CD14-positive monocyte (primary cell): ENCODE data around the gene BRK1. TPM values are rescaled to one million over a fixed set of nuclear protein-coding genes. Genes with fewer than 3 reads are reported as not detected.

Experiments used
- DNase-seq, 3 donors: peaks; one replicate each; pipeline ENCODE4 v3.0.0-alpha.2; 2011 to 2022
- H2AFZ ChIP-seq: 2 replicates; pipeline ENCODE4 v1.6.0; 2012; ENCODE audit warnings: mild to moderate bottlenecking, low read depth, low read length, inconsistent platforms; ENCODE audit not compliant: insufficient read depth, poor library complexity, severe bottlenecking
- H3K27ac ChIP-seq, 2 donors: 1 replicate in 1 of 2; 2 replicates in 1 of 2; pipeline ENCODE4 v1.5.1; 2012 to 2013; ENCODE audit warnings: low read length in 2 of 2, control low read depth in 1 of 2, inconsistent platforms in 1 of 2, low read depth in 1 of 2, mild to moderate bottlenecking in 1 of 2
- H3K27me3 ChIP-seq, 2 donors: one replicate each; pipeline versions ENCODE4 v1.6.0 to v1.6.1; 2011 to 2013; ENCODE audit warnings: low read length in 2 of 2; ENCODE audit not compliant: control insufficient read depth in 2 of 2, insufficient read depth in 2 of 2
- H3K36me3 ChIP-seq, 2 donors: replicated peaks in 1 of 2; 1 replicate in 1 of 2; 2 replicates in 1 of 2; pipeline versions ENCODE4 v1.5.1 to v1.6.1; 2012 to 2013; ENCODE audit warnings: low read length in 2 of 2, control low read depth in 1 of 2, inconsistent platforms in 1 of 2, mild to moderate bottlenecking in 1 of 2; ENCODE audit not compliant: insufficient read depth in 2 of 2, control insufficient read depth in 1 of 2
- H3K4me1 ChIP-seq, 2 donors: 1 replicate in 1 of 2; 2 replicates in 1 of 2; pipeline versions ENCODE4 v1.5.1 to v1.6.1; 2012 to 2013; ENCODE audit warnings: low read length in 2 of 2, control low read depth in 1 of 2, inconsistent platforms in 1 of 2, mild to moderate bottlenecking in 1 of 2, moderate library complexity in 1 of 2; ENCODE audit not compliant: insufficient read depth in 2 of 2, control insufficient read depth in 1 of 2
- H3K4me2 ChIP-seq: replicated peaks from 2 replicates; pipeline ENCODE3; 2012; ENCODE audit warnings: low read length, moderate library complexity, mild to moderate bottlenecking; ENCODE audit not compliant: poor library complexity, severe bottlenecking; ENCODE audit errors: extremely low read depth
- H3K4me3 ChIP-seq, 3 experiments: fragments of 200-600 bp in 1 of 3; sonication (generic) in 1 of 3; replicated peaks in 1 of 3; 1 replicate in 2 of 3; 2 replicates in 1 of 3; pipeline ENCODE4 v1.5.1; 2011 to 2013; ENCODE audit warnings: low read length in 3 of 3, mild to moderate bottlenecking in 3 of 3, control low read depth in 2 of 3, low read depth in 2 of 3, inconsistent platforms in 1 of 3, moderate library complexity in 1 of 3
- H3K79me2 ChIP-seq: 2 replicates; pipeline ENCODE4 v1.6.0; 2012; ENCODE audit warnings: mild to moderate bottlenecking, control low read depth, inconsistent platforms, low read length, moderate library complexity; ENCODE audit not compliant: insufficient read depth
- H3K9ac ChIP-seq: 2 replicates; pipeline ENCODE4 v1.6.0; 2017; ENCODE audit warnings: low read length, mild to moderate bottlenecking; ENCODE audit not compliant: insufficient read depth, poor library complexity, severe bottlenecking
- H3K9me3 ChIP-seq, 2 donors: replicated peaks in 1 of 2; 1 replicate in 1 of 2; 2 replicates in 1 of 2; pipeline versions ENCODE4 v1.5.1 to v1.6.1; 2012 to 2013; ENCODE audit warnings: low read length in 2 of 2, control low read depth in 1 of 2; ENCODE audit not compliant: control insufficient read depth in 1 of 2, insufficient read depth in 1 of 2
- H4K20me1 ChIP-seq: 2 replicates; pipeline ENCODE4 v1.6.0; 2012; ENCODE audit warnings: mild to moderate bottlenecking, low read length, control low read depth, moderate library complexity; ENCODE audit not compliant: insufficient read depth
- H3K27ac Mint-ChIP-seq, 7 donors: one replicate each; pipeline ENCODE4 v1.8.0; 2020; ENCODE audit warnings: mild to moderate bottlenecking in 7 of 7, mixed read lengths in 7 of 7, moderate library complexity in 6 of 7, inconsistent platforms in 2 of 7
- H3K27me3 Mint-ChIP-seq, 3 donors: one replicate each; pipeline ENCODE4 v1.8.0; 2021 to 2022; ENCODE audit warnings: low read depth in 3 of 3, mild to moderate bottlenecking in 3 of 3, mixed read lengths in 3 of 3, moderate library complexity in 3 of 3, inconsistent platforms in 1 of 3
- H3K36me3 Mint-ChIP-seq, 2 donors: one replicate each; pipeline ENCODE4 v1.8.0; 2020; ENCODE audit warnings: mixed read lengths in 2 of 2, inconsistent platforms in 1 of 2, mild to moderate bottlenecking in 1 of 2
- H3K4me1 Mint-ChIP-seq: one replicate; pipeline ENCODE4 v1.8.0; 2020; ENCODE audit warnings: mild to moderate bottlenecking, mixed read lengths
- H3K4me3 Mint-ChIP-seq, 2 donors: one replicate each; pipeline ENCODE4 v1.8.0; 2020; ENCODE audit warnings: mild to moderate bottlenecking in 2 of 2, mixed read lengths in 2 of 2, moderate library complexity in 1 of 2
- H3K9me3 Mint-ChIP-seq, 7 donors: one replicate each; pipeline ENCODE4 v1.8.0; 2020 to 2022; ENCODE audit warnings: mixed read lengths in 7 of 7, mild to moderate bottlenecking in 6 of 7, moderate library complexity in 6 of 7, inconsistent platforms in 2 of 7
- CTCF ChIP-seq: fragments of 200-600 bp; IDR thresholded peaks from one replicate; pipeline ENCODE4 v1.8.0; 2022; ENCODE audit warnings: antibody characterized with exemption, mild to moderate bottlenecking
- WGBS: methylation state at CpG from one replicate; pipeline ENCODE4 v1.1.5; 2013; ENCODE audit warnings: missing lambda C conversion rate; ENCODE audit not compliant: insufficient coverage; 5-methylcytosine and 5-hydroxymethylcytosine counted together
- intact Hi-C, 2 donors: fragments of 100-400 bp; cut with micrococcal nuclease; formaldehyde crosslinking; loops; one replicate each; pipeline versions ENCODE4 v1.15.0 to v1.15.1; 2023
- polyA plus RNA-seq, 3 donors: library from polyadenylated mRNA; depleted of rRNA in 1 of 3; unstranded in 2 of 3; stranded (reverse) in 1 of 3; fragments of 300-500 nt in 2 of 3; fragments of >200 nt in 1 of 3; fragmentation: Illumina TruSeq in 2 of 3; gene quantifications; 1 replicate in 2 of 3; 2 replicates in 1 of 3; pipeline ENCODE4 v1.2.3, GENCODE V29; 2012 to 2021

BRK1 gene
- polyA plus RNA-seq, 3 donors = 144 to 318 (median 295) TPM

- H3K4me3 Mint-ChIP-seq = peak overlapping the region; percentile 99 to 100
- Histone ChIP-seq H3K79me2 (peaks cover 55% of the 10 kb centered on the region), H3K27me3 (no peaks in the 10 kb centered on the region), H2AFZ (peak overlapping the region; percentile 98), H3K9me3 (no peaks in the 10 kb centered on the region), H3K4me3 (peak overlapping the region; percentile 90 to 97 (median 96)), H3K4me2 (peak overlapping the region; percentile 99), H4K20me1 (peaks cover 39% of the 10 kb centered on the region), H3K9ac (peak overlapping the region; percentile 84), H3K27ac (peak overlapping the region; percentile 78 to 96), H3K36me3 (peaks cover 18 to 27% of the 10 kb centered on the region in 2 donors), H3K4me1 (peaks cover 21% of the 10 kb centered on the region in 2 donors)
- peaks cover 3 to 8% (median 5%) of the 10 kb centered on the region in 3 donors for H3K27me3 Mint-ChIP-seq
- peak overlapping the region; percentile 92 to 98 (median 97) for H3K27ac Mint-ChIP-seq
- peak in 2 of 3 donors; percentile 23 to 54 for DNase-seq
- H3K4me1 Mint-ChIP-seq = peaks cover 21% of the 10 kb centered on the region
- H3K9me3 Mint-ChIP-seq = no peaks in the 10 kb centered on the region
- H3K36me3 Mint-ChIP-seq = peaks cover 19 to 27% of the 10 kb centered on the region in 2 donors
- no peak for TF ChIP-seq CTCF
- intact Hi-C loops = loop anchor here in 1 of 2 donors (5.0 to 10.0 kb wide), 2 partner anchors 49 to 136 kb away; partner anchors contain the start of gene IRAK2
- WGBS = 0% methylated on average over 4 of the region's 10 CpGs
Observed at GRCh38 chr3:10116138-10116460, 624 bp downstream of the BRK1 start.

GRCh38 chr3:10116928-10117327, 1.5 kb downstream of the BRK1 start:
- intact Hi-C loops = loop anchor here in 1 of 2 donors (5.0 to 10.0 kb wide), 2 partner anchors 48 to 135 kb away; partner anchors contain the start of gene IRAK2
- peak overlapping the region in 1 of 2 donors; percentile 96 for H3K27ac ChIP-seq
- Mint-ChIP-seq H3K36me3 (peaks cover 22 to 32% of the 10 kb centered on the region in 2 donors), H3K27ac (peak overlapping the region in 1 of 7 donors; percentile 96), H3K4me3 (no peak overlapping the region), H3K9me3 (no peaks in the 10 kb centered on the region), H3K27me3 (peaks cover 3 to 6% (median 5%) of the 10 kb centered on the region in 3 donors), H3K4me1 (peaks cover 21% of the 10 kb centered on the region)
- H3K4me2 ChIP-seq = peak overlapping the region; percentile 99
- no peaks in the 10 kb centered on the region for H3K27me3 ChIP-seq
- H2AFZ ChIP-seq = no peak overlapping the region
- no peaks in the 10 kb centered on the region for H3K9me3 ChIP-seq
- H3K4me1 ChIP-seq = peaks cover 21% of the 10 kb centered on the region in 2 donors
- H3K36me3 ChIP-seq = peaks cover 24 to 33% of the 10 kb centered on the region in 2 donors
- peaks cover 62% of the 10 kb centered on the region for H3K79me2 ChIP-seq
- H4K20me1 ChIP-seq = peaks cover 47% of the 10 kb centered on the region
- no peak overlapping the region for H3K9ac ChIP-seq
- TF ChIP-seq CTCF = no peak
- no peak for DNase-seq
- 94% methylated on average over 2 of the region's 4 CpGs for WGBS
- H3K4me3 ChIP-seq = peak overlapping the region in 1 of 3 experiments; percentile 97
